Neural cell (in vitro differentiated cells): Measurements from ENCODE around the gene CCDC181. TPM values are rescaled to one million over a fixed set of nuclear protein-coding genes. Genes with fewer than 3 reads are reported as not detected.

ENCODE experiments used
- H2AFZ ChIP-seq: fragments of 200-600, 300-800 bp; sonication (generic), shearing (Covaris generic); 2 replicates; pipeline ENCODE4 v1.6.0; 2014; ENCODE audit warnings: low read depth, mild to moderate bottlenecking, antibody characterized with exemption, low read length, moderate library complexity
- H3F3A ChIP-seq: fragments of 200-600 bp; shearing (Covaris generic); 2 replicates; pipeline ENCODE4 v1.6.1; 2016; ENCODE audit warnings: mild to moderate bottlenecking, moderate library complexity, mixed read lengths, antibody characterized with exemption, low read length; ENCODE audit not compliant: insufficient read depth, poor library complexity, severe bottlenecking
- H3K27ac ChIP-seq: fragments of 200-600, 300-800 bp; sonication (generic), shearing (Covaris generic); 2 replicates; pipeline ENCODE4 v1.5.1; 2014; ENCODE audit warnings: mild to moderate bottlenecking, low read length, moderate library complexity
- H3K27me3 ChIP-seq: fragments of 300-800, 200-600 bp; sonication (generic), shearing (Covaris generic); 2 replicates; pipeline ENCODE4 v1.6.0; 2014; ENCODE audit warnings: mild to moderate bottlenecking, low read depth, low read length, moderate library complexity; ENCODE audit not compliant: insufficient read depth
- H3K36me3 ChIP-seq: fragments of 300-800, 200-600 bp; sonication (generic), shearing (Covaris generic); 2 replicates; pipeline ENCODE4 v1.5.1; 2014; ENCODE audit warnings: mild to moderate bottlenecking, antibody characterized with exemption, low read length, moderate library complexity; ENCODE audit not compliant: insufficient read depth
- H3K4me2 ChIP-seq: fragments of 300-800, 200-600 bp; sonication (generic), shearing (Covaris generic); 2 replicates; pipeline ENCODE4 v1.6.0; 2014; ENCODE audit warnings: mild to moderate bottlenecking, low read length
- H3K4me3 ChIP-seq: fragments of 300-800, 200-600 bp; sonication (generic), shearing (Covaris generic); 2 replicates; pipeline ENCODE4 v1.5.1; 2014; ENCODE audit warnings: mild to moderate bottlenecking, low read length, moderate library complexity
- H3K79me2 ChIP-seq: fragments of 200-600 bp; shearing (Covaris generic); replicated peaks from 2 replicates; pipeline ENCODE4 v1.6.0; 2014; ENCODE audit warnings: mild to moderate bottlenecking, low read length, moderate library complexity; ENCODE audit not compliant: insufficient read depth
- H3K9ac ChIP-seq: fragments of 300-800, 200-600 bp; sonication (generic), shearing (Covaris generic); 2 replicates; pipeline ENCODE4 v1.6.1; 2016; ENCODE audit warnings: mild to moderate bottlenecking, low read length, mixed read lengths
- H3K9me2 ChIP-seq: fragments of 200-600 bp; shearing (Covaris generic); 2 replicates; pipeline ENCODE4 v1.6.1; 2016; ENCODE audit warnings: mild to moderate bottlenecking, low read length, mixed read lengths; ENCODE audit not compliant: insufficient read depth
- H3K9me3 ChIP-seq: fragments of 200-600, 300-800 bp; sonication (generic), shearing (Covaris generic); 2 replicates; pipeline ENCODE4 v1.6.1; 2016; ENCODE audit warnings: mild to moderate bottlenecking, mixed run types, low read length, moderate library complexity, mixed read lengths
- H4K20me1 ChIP-seq: fragments of 200-600 bp; shearing (Covaris generic); 2 replicates; pipeline ENCODE4 v1.6.1; 2016; ENCODE audit warnings: mild to moderate bottlenecking, mixed run types; ENCODE audit not compliant: insufficient read depth
- CTCF ChIP-seq: fragments of 450-650 bp; IDR thresholded peaks from 2 replicates; pipeline ENCODE4 v1.5.1; 2014; ENCODE audit warnings: antibody characterized with exemption, mild to moderate bottlenecking, moderate library complexity; ENCODE audit not compliant: poor library complexity, severe bottlenecking
- EP300 ChIP-seq: fragments of 450-650 bp; conservative IDR thresholded peaks from 2 replicates; pipeline ENCODE4 v1.6.1; 2014; ENCODE audit warnings: antibody characterized with exemption, mild to moderate bottlenecking, moderate library complexity; ENCODE audit not compliant: poor library complexity, severe bottlenecking
- EZH2 ChIP-seq: fragments of 200-600, 300-800 bp; shearing (Covaris generic), sonication (generic); IDR thresholded peaks from 2 replicates; pipeline ENCODE4 v1.6.1; 2014; ENCODE audit warnings: antibody characterized with exemption, low read length, borderline replicate concordance, mild to moderate bottlenecking; ENCODE audit not compliant: insufficient read depth, poor library complexity, severe bottlenecking
- MXI1 ChIP-seq: fragments of 450-650 bp; conservative IDR thresholded peaks from 2 replicates; pipeline ENCODE4 v1.6.1; 2014; ENCODE audit warnings: antibody characterized with exemption, mild to moderate bottlenecking; ENCODE audit not compliant: poor library complexity, severe bottlenecking
- POLR2AphosphoS5 ChIP-seq: IDR thresholded peaks from 2 replicates; pipeline ENCODE4 v1.6.1; 2012
- RAD21 ChIP-seq: fragments of 450-650 bp; conservative IDR thresholded peaks from 2 replicates; pipeline ENCODE4 v1.6.1; 2014; ENCODE audit warnings: antibody characterized with exemption, mild to moderate bottlenecking, moderate library complexity
- REST ChIP-seq: IDR thresholded peaks from 2 replicates; pipeline ENCODE4 v1.6.1; 2012; ENCODE audit warnings: borderline replicate concordance
- SMC3 ChIP-seq: fragments of 450-650 bp; conservative IDR thresholded peaks from 2 replicates; pipeline ENCODE4 v1.6.1; 2014; ENCODE audit warnings: antibody characterized with exemption, mild to moderate bottlenecking, moderate library complexity; ENCODE audit not compliant: poor library complexity
- TAF1 ChIP-seq: IDR thresholded peaks from 2 replicates; pipeline ENCODE4 v1.6.1; 2012; ENCODE audit warnings: low read depth
- polyA plus RNA-seq: library from polyadenylated mRNA; depleted of rRNA; stranded (reverse); fragments of >200 nt; gene quantifications from 2 replicates; pipeline ENCODE4 v1.2.3, GENCODE V29; 2014

The CCDC181 gene
- polyA plus RNA-seq, 1 donor from 2014 or later: 14.7 TPM

- no peaks in the 10 kb centered on the region for H3K27me3 ChIP-seq
- H3F3A ChIP-seq: no peaks in the 10 kb centered on the region
- TF ChIP-seq CTCF (no peak), POLR2AphosphoS5 (no peak), EP300 (no peak), REST (no peak), MXI1 (no peak), EZH2 (no peak), RAD21 (no peak), SMC3 (no peak), TAF1 (no peak)
- H3K36me3 ChIP-seq: no peaks in the 10 kb centered on the region
- no peak overlapping the region for H3K9ac ChIP-seq
- H3K4me2 ChIP-seq: no peak overlapping the region
- H3K79me2 ChIP-seq: peaks cover 6% of the 10 kb centered on the region
- peaks cover under 1% of the 10 kb centered on the region for H3K9me3 ChIP-seq
- H3K4me3 ChIP-seq: no peak overlapping the region
- H4K20me1 ChIP-seq: no peaks in the 10 kb centered on the region
- no peaks in the 10 kb centered on the region for H3K9me2 ChIP-seq
- H3K27ac ChIP-seq: no peak overlapping the region
- no peak overlapping the region for H2AFZ ChIP-seq
Observed at GRCh38 chr1:169346036-169346589, 81.2 kb downstream of the CCDC181 start.

- Histone ChIP-seq H2AFZ (no peak overlapping the region), H3K9me3 (peaks cover 3% of the 10 kb centered on the region), H3K27me3 (no peaks in the 10 kb centered on the region), H3K4me2 (no peak overlapping the region), H3K36me3 (no peaks in the 10 kb centered on the region), H3K9ac (no peak overlapping the region), H3K9me2 (no peaks in the 10 kb centered on the region), H3K4me3 (no peak overlapping the region), H3F3A (no peaks in the 10 kb centered on the region), H3K27ac (no peak overlapping the region), H3K79me2 (peaks cover under 1% of the 10 kb centered on the region), H4K20me1 (no peaks in the 10 kb centered on the region)
- TF ChIP-seq SMC3: no peak
- no peak for TF ChIP-seq TAF1
- TF ChIP-seq POLR2AphosphoS5: no peak
- TF ChIP-seq MXI1: no peak
- no peak for TF ChIP-seq EP300
- no peak for TF ChIP-seq RAD21
- no peak for TF ChIP-seq REST
- TF ChIP-seq CTCF: no peak
- TF ChIP-seq EZH2: no peak
Observed at GRCh38 chr1:169345511-169345910, 81.8 kb downstream of the CCDC181 start.
